ENCODE measurements around the gene PCAT6. TPM values are rescaled to one million over a fixed set of nuclear protein-coding genes. Genes with fewer than 3 reads are reported as not detected.
A peak's percentile ranks its signal among the peaks of the same experiment; 100 is the strongest.
"Not testable (repeated sequence)": the region's sequence is repeated elsewhere in the genome, so short reads cannot be mapped to it uniquely, and the experiment has no call there.

PCAT6 gene
- total RNA-seq, 1 donor from 2014 or later = 5.7 TPM

GRCh38 chr1:202812176-202813026, 1.6 kb downstream of the PCAT6 start:
- H3K4me1 Mint-ChIP-seq = peaks cover 32% of the 10 kb centered on the region
- H3K27ac Mint-ChIP-seq (ENCODE audit: unreplicated experiment) = no peak overlapping the region
- H3K36me3 Mint-ChIP-seq (ENCODE audit: low read depth) = no peaks in the 10 kb centered on the region
- H3K27me3 Mint-ChIP-seq (ENCODE audit: low read depth) = peaks cover 20% of the 10 kb centered on the region
- no peaks in the 10 kb centered on the region for H3K9me3 Mint-ChIP-seq
- TF ChIP-seq CTCF (conservative IDR thresholded peaks at IDR 0.05) = no peak
- DNase-seq (ENCODE audit: low read depth, low spot score) = no peak
- peak overlapping the region; percentile 87 for H3K4me3 Mint-ChIP-seq

GRCh38 chr1:202815120-202815519, 4.4 kb downstream of the PCAT6 start:
- H3K27ac Mint-ChIP-seq (ENCODE audit: unreplicated experiment) = no peak overlapping the region
- no peak for DNase-seq (ENCODE audit: low read depth, low spot score)

GRCh38 chr1:202818819-202819218, 8.1 kb downstream of the PCAT6 start:
- peaks cover 2% of the 10 kb centered on the region for H3K27me3 Mint-ChIP-seq (ENCODE audit: low read depth)
- H3K4me1 Mint-ChIP-seq = peaks cover 17% of the 10 kb centered on the region
- peak overlapping the region; percentile 72 for H3K27ac Mint-ChIP-seq (ENCODE audit: unreplicated experiment)
- H3K9me3 Mint-ChIP-seq = no peaks in the 10 kb centered on the region
- H3K4me3 Mint-ChIP-seq = no peak overlapping the region
- no peaks in the 10 kb centered on the region for H3K36me3 Mint-ChIP-seq (ENCODE audit: low read depth)
- DNase-seq (ENCODE audit: low read depth, low spot score) = no peak
- TF ChIP-seq CTCF (conservative IDR thresholded peaks at IDR 0.05) = no peak

More at GRCh38 chr1:202815120-202815519, 4.4 kb downstream of the PCAT6 start:
- Mint-ChIP-seq H3K9me3 (no peaks in the 10 kb centered on the region), H3K27me3 (ENCODE audit: low read depth) (peaks cover 16% of the 10 kb centered on the region), H3K4me3 (peak overlapping the region; percentile 64), H3K4me1 (peaks cover 21% of the 10 kb centered on the region), H3K36me3 (ENCODE audit: low read depth) (no peaks in the 10 kb centered on the region)
- TF ChIP-seq CTCF (conservative IDR thresholded peaks at IDR 0.05) = no peak

- DNase-seq (ENCODE audit: low read depth, low spot score) = no peak
- peaks cover 2% of the 10 kb centered on the region for H3K27me3 Mint-ChIP-seq (ENCODE audit: low read depth)
- peak overlapping the region; percentile 28 for H3K27ac Mint-ChIP-seq (ENCODE audit: unreplicated experiment)
- no peak for TF ChIP-seq CTCF (conservative IDR thresholded peaks at IDR 0.05)
- peaks cover 17% of the 10 kb centered on the region for H3K4me1 Mint-ChIP-seq
- H3K36me3 Mint-ChIP-seq (ENCODE audit: low read depth) = no peaks in the 10 kb centered on the region
- no peaks in the 10 kb centered on the region for H3K9me3 Mint-ChIP-seq
- no peak overlapping the region for H3K4me3 Mint-ChIP-seq
Observed at GRCh38 chr1:202821467-202821866, 10.7 kb downstream of the PCAT6 start.

GRCh38 chr1:202825748-202826147, 15.0 kb downstream of the PCAT6 start:
- Mint-ChIP-seq H3K4me3 (no peak overlapping the region), H3K4me1 (peaks cover 11% of the 10 kb centered on the region), H3K9me3 (no peaks in the 10 kb centered on the region), H3K27ac (ENCODE audit: unreplicated experiment) (no peak overlapping the region), H3K27me3 (ENCODE audit: low read depth) (no peaks in the 10 kb centered on the region), H3K36me3 (ENCODE audit: low read depth) (no peaks in the 10 kb centered on the region)
- no peak for DNase-seq (ENCODE audit: low read depth, low spot score)
- TF ChIP-seq CTCF (conservative IDR thresholded peaks at IDR 0.05) = no peak

- not testable (repeated sequence) for H3K4me3 Mint-ChIP-seq; H3K4me1 Mint-ChIP-seq; H3K27me3 Mint-ChIP-seq (ENCODE audit: low read depth); H3K36me3 Mint-ChIP-seq (ENCODE audit: low read depth); DNase-seq (ENCODE audit: low read depth, low spot score); H3K27ac Mint-ChIP-seq (ENCODE audit: unreplicated experiment); H3K9me3 Mint-ChIP-seq
Observed at GRCh38 chr1:202829223-202829622, 18.5 kb downstream of the PCAT6 start.
